Colonic mucosa (tissue), 4 donors: ENCODE measurements around the gene ZBTB17. TPM values are rescaled to one million over a fixed set of nuclear protein-coding genes. Genes with fewer than 3 reads are reported as not detected.

ENCODE experiments used
- DNase-seq: peaks from one replicate; pipeline ENCODE4 v3.0.0-alpha.2; 2020
- H3K27ac ChIP-seq: fragments of 200-600 bp; one replicate; pipeline ENCODE4 v1.8.0; 2021
- H3K27me3 ChIP-seq: fragments of 200-600 bp; one replicate; pipeline ENCODE4 v1.8.0; 2021
- H3K36me3 ChIP-seq: fragments of 200-600 bp; one replicate; pipeline ENCODE4 v1.8.0; 2021
- H3K4me1 ChIP-seq: fragments of 200-600 bp; one replicate; pipeline ENCODE4 v1.8.0; 2021; ENCODE audit warnings: mild to moderate bottlenecking
- H3K4me3 ChIP-seq: fragments of 200-600 bp; one replicate; pipeline ENCODE4 v1.8.0; 2021
- H3K9ac ChIP-seq, 2 donors: one replicate each; pipeline ENCODE4 v1.7.0; 2013; ENCODE audit warnings: control low read depth in 2 of 2, low read depth in 2 of 2, low read length in 2 of 2
- H3K9me3 ChIP-seq: fragments of 200-600 bp; one replicate; pipeline ENCODE4 v1.8.0; 2021
- intact Hi-C: fragments of 100-400 bp; cut with DNase I; formaldehyde crosslinking; loops from one replicate; pipeline ENCODE4 v1.14.1; 2022
- total RNA-seq, 2 donors: library from RNA; stranded (reverse); fragmentation: NEBNext Ultra II Directional in 1 of 2; extraction: Animal tissue kit (Norgen Biotek cat#: 25700) in 1 of 2; gene quantifications; one replicate each; pipeline ENCODE4 v1.2.1, GENCODE V29; 2021
- TF ChIP-seq, protein P1 (sequence below): fragments of 200-600 bp; IDR thresholded peaks from one replicate; pipeline ENCODE4 v1.8.0; 2022; ENCODE audit warnings: antibody characterized with exemption, mild to moderate bottlenecking
- donor health status: healthy.
- donor health status: DM: no; HTN: no; CAD: no.
- donor health status: DM: no; HTN: no; CAD: no.

Gene ZBTB17
- total RNA-seq, 2 donors from 2014 or later, result 24.9 to 36.3 TPM

DNA sequence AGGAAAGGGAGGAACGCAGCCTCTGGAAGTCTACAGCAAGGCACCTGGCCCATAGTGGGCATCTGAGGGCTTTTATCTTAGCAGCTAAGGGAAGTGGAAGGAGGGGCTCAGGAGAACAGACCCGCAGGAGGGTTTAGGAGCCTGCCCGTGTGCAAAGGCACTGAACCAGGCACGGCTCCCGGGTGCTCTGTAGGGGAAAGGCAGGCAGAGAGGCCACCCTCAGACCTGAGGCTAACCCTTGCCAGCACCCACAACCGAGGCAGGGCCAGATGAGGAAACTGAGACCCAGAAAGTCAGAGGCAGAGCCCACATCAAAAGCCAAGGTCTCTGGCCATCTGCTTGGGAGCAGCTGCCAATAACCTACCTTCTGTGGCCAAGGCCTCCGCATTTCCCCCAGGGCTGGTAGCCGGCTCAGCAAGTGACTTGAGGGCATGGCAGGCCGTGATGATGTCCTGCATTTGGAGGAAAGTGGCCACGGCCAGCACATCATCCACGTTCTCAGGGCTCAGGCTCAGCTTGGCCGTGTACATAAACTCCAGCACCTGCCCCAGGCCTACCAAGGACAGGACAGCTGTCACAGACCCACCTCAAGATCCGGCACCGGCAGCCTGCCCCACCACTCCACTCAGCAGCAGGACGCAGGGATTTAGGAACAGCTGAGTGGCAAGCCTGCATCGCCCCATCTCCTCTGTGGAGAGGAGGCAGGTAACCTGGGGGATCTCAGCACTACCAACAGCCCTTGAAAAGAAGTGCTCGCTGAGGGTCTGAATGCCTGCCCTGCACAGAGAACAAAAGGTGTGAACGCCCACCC lies 29.1 kb downstream of the ZBTB17 start:
- H3K9me3 ChIP-seq, result no peaks in the 10 kb centered on the region
- peaks cover 34% of the 10 kb centered on the region for H3K36me3 ChIP-seq
- H3K4me3 ChIP-seq, result no peak overlapping the region
- no peak for DNase-seq
- H3K27me3 ChIP-seq, result no peaks in the 10 kb centered on the region
- H3K4me1 ChIP-seq, result peaks cover 7% of the 10 kb centered on the region
- intact Hi-C loops, result no loop called here
- TF ChIP-seq, protein P1, sequence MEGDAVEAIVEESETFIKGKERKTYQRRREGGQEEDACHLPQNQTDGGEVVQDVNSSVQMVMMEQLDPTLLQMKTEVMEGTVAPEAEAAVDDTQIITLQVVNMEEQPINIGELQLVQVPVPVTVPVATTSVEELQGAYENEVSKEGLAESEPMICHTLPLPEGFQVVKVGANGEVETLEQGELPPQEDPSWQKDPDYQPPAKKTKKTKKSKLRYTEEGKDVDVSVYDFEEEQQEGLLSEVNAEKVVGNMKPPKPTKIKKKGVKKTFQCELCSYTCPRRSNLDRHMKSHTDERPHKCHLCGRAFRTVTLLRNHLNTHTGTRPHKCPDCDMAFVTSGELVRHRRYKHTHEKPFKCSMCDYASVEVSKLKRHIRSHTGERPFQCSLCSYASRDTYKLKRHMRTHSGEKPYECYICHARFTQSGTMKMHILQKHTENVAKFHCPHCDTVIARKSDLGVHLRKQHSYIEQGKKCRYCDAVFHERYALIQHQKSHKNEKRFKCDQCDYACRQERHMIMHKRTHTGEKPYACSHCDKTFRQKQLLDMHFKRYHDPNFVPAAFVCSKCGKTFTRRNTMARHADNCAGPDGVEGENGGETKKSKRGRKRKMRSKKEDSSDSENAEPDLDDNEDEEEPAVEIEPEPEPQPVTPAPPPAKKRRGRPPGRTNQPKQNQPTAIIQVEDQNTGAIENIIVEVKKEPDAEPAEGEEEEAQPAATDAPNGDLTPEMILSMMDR, result no peak
- no peak overlapping the region for H3K9ac ChIP-seq
- no peak overlapping the region for H3K27ac ChIP-seq

- intact Hi-C loops, result no loop called here
Observed at GRCh38 chr1:15945832-15946448, 30.0 kb downstream of the ZBTB17 start.

GRCh38 chr1:15945011-15945831 lies 30.7 kb downstream of the ZBTB17 start:
- no peak for DNase-seq
- intact Hi-C loops, result no loop called here
- Histone ChIP-seq H3K4me3 (no peak overlapping the region), H3K9me3 (no peaks in the 10 kb centered on the region), H3K9ac (no peak overlapping the region), H3K27me3 (no peaks in the 10 kb centered on the region), H3K36me3 (peaks cover 44% of the 10 kb centered on the region), H3K4me1 (peaks cover 5% of the 10 kb centered on the region), H3K27ac (no peak overlapping the region)
- TF ChIP-seq, protein P1, result no peak

More at GRCh38 chr1:15945832-15946448, 30.0 kb downstream of the ZBTB17 start:
- H3K4me3 ChIP-seq, result no peak overlapping the region
- no peak overlapping the region for H3K9ac ChIP-seq
- TF ChIP-seq, protein P1, result no peak
- no peaks in the 10 kb centered on the region for H3K9me3 ChIP-seq
- peaks cover 7% of the 10 kb centered on the region for H3K4me1 ChIP-seq
- H3K27me3 ChIP-seq, result no peaks in the 10 kb centered on the region
- H3K27ac ChIP-seq, result no peak overlapping the region
- no peak for DNase-seq
- H3K36me3 ChIP-seq, result peaks cover 42% of the 10 kb centered on the region

- TF ChIP-seq, protein P1, result no peak
- no peak for DNase-seq
- Histone ChIP-seq H3K4me1 (peaks cover 3% of the 10 kb centered on the region), H3K27ac (no peak overlapping the region), H3K27me3 (no peaks in the 10 kb centered on the region), H3K9ac (no peak overlapping the region), H3K4me3 (no peak overlapping the region), H3K9me3 (no peaks in the 10 kb centered on the region), H3K36me3 (peaks cover 44% of the 10 kb centered on the region)
- intact Hi-C loops, result no loop called here
Observed at GRCh38 chr1:15944308-15945010, 31.4 kb downstream of the ZBTB17 start.

GRCh38 chr1:15943992-15944307 lies 32.0 kb downstream of the ZBTB17 start:
- Histone ChIP-seq H3K27ac (no peak overlapping the region), H3K27me3 (no peaks in the 10 kb centered on the region), H3K4me1 (peaks cover 7% of the 10 kb centered on the region), H3K36me3 (peaks cover 44% of the 10 kb centered on the region), H3K9me3 (no peaks in the 10 kb centered on the region), H3K4me3 (no peak overlapping the region), H3K9ac (no peak overlapping the region)
- DNase-seq, result no peak
- intact Hi-C loops, result no loop called here
- TF ChIP-seq, protein P1, result no peak
